H1 (cell line): Measurements from ENCODE around the gene TM2D1. TPM values are rescaled to one million over a fixed set of nuclear protein-coding genes. Genes with fewer than 3 reads are reported as not detected.

ENCODE experiments used
- ASH2L ChIP-seq: fragments of 200-600, 300-600 bp; sonication (generic); IDR thresholded peaks from one replicate; pipeline ENCODE4 v1.7.1; 2017; ENCODE audit warnings: low read length
- BCL11A ChIP-seq, 2 experiments: IDR thresholded peaks; one replicate each; pipeline ENCODE4 v1.6.1; 2011; ENCODE audit warnings: low read depth in 2 of 2, low read length in 2 of 2, mild to moderate bottlenecking in 2 of 2
- CBX8 ChIP-seq: fragments of 300-800, 300-1000 bp; sonication (generic); IDR thresholded peaks from 2 replicates; pipeline ENCODE4 v1.7.1; 2016; ENCODE audit warnings: low read depth, low read length, borderline replicate concordance
- GABPA ChIP-seq: IDR thresholded peaks from 2 replicates; pipeline ENCODE4 v1.6.1; 2011; ENCODE audit warnings: mild to moderate bottlenecking, low read length, moderate library complexity, borderline replicate concordance; ENCODE audit not compliant: insufficient read depth
- HDAC2 ChIP-seq, 2 experiments: fragments of 300-600 bp in 1 of 2; sonication (generic) in 1 of 2; IDR thresholded peaks; 2 replicates each; pipeline ENCODE4 v1.6.1; 2011 to 2012; ENCODE audit warnings: low read depth in 2 of 2, low read length in 2 of 2, mild to moderate bottlenecking in 2 of 2, moderate library complexity in 2 of 2, borderline replicate concordance in 1 of 2, inconsistent platforms in 1 of 2
- NRF1 ChIP-seq: IDR thresholded peaks from 2 replicates; pipeline ENCODE4 v1.6.1; 2011; ENCODE audit warnings: mild to moderate bottlenecking, low read depth, low read length, improper control_type of control experiment
- RAD21 ChIP-seq, 2 experiments: IDR thresholded peaks in 1 of 2; conservative IDR thresholded peaks in 1 of 2; 2 replicates each; pipeline ENCODE4 v1.6.1; 2011; ENCODE audit warnings: low read depth in 2 of 2, low read length in 2 of 2, improper control_type of control experiment in 1 of 2, inconsistent platforms in 1 of 2, mild to moderate bottlenecking in 1 of 2, moderate library complexity in 1 of 2
- TBP ChIP-seq: IDR thresholded peaks from 2 replicates; pipeline ENCODE4 v1.6.1; 2011; ENCODE audit warnings: low read depth, low read length, improper control_type of control experiment
- TEAD4 ChIP-seq: IDR thresholded peaks from 2 replicates; pipeline ENCODE4 v1.6.1; 2012; ENCODE audit warnings: low read depth, low read length, inconsistent platforms, mixed read lengths
- polyA plus RNA-seq, 7 experiments: library from polyadenylated mRNA; depleted of rRNA in 3 of 7; stranded (reverse) in 5 of 7; unstranded in 2 of 7; fragments of >200 nt in 5 of 7; fragments of 200-250 nt in 2 of 7; gene quantifications; 1 replicate in 5 of 7; 2 replicates in 1 of 7; 4 replicates in 1 of 7; pipeline versions ENCODE4 v1.2.1 to v1.2.3, GENCODE V29; 2011 to 2013; ENCODE audit warnings: missing spikeins in 2 of 7, mixed read lengths in 2 of 7
- total RNA-seq: library from RNA; stranded (reverse); fragmentation: NEBNext Ultra II Directional; extraction: Animal tissue kit (Norgen Biotek cat#: 25700); gene quantifications from 2 replicates; pipeline ENCODE4 v1.2.1, GENCODE V29; 2021

The TM2D1 gene
- total and polyA plus RNA-seq, 2 of the 8 experiments (the other 6 are each of a cell fraction or from before 2014, with no cell fraction given): 17.7 to 20.5 TPM

DNA sequence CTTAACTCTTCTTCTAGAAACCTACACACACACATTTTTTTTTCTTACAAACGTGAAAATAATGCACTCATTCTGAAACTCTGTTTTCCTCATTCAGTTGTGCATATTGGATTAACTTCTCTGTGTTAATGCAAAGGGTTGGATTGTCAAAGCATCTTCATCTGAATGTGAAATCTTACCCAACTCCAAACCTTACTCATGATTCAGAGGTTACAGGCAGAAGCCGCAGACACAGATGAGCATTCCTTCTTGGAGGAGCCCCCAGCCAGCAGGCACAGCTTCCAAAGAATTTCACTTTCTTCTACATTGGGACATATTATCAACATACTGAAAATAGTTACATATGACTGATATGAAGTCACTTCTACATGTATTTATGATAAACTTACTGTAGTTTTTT is 33.0 kb upstream of the TM2D1 start (continued):
- TF ChIP-seq RAD21 (IDR thresholded peaks at IDR 0.05 in 1 of 2, conservative IDR thresholded peaks at IDR 0.05 in 1 of 2; ENCODE audit: low read depth in 2 of 2, low read length in 2 of 2) (no peak), HDAC2 (IDR thresholded peaks at IDR 0.05; ENCODE audit: borderline replicate concordance in 1 of 2, low read depth in 2 of 2, low read length in 2 of 2) (no peak), TBP (no peak), BCL11A (IDR thresholded peaks at IDR 0.05; ENCODE audit: low read depth in 2 of 2, low read length in 2 of 2) (no peak), GABPA (no peak), NRF1 (no peak), ASH2L (no peak), TEAD4 (no peak), CBX8 (no peak)
